RWPE2 (cell line): ENCODE measurements around the gene ADAMTS17.
"Not testable (repeated sequence)": the region's sequence is repeated elsewhere in the genome, so short reads cannot be mapped to it uniquely, and the experiment has no call there.

Source experiments
- ATAC-seq: fragments of 200-7000 bp; cut with Tn5 transposase; 3 replicates; pipeline ENCODE4 v1.9.1; 2021; ENCODE audit warnings: low read depth
- DNase-seq: peaks from one replicate; pipeline ENCODE4 v3.0.0-alpha.2; 2020; ENCODE audit warnings: low spot score
- H3K27ac ChIP-seq: fragments of 450-650 bp; 2 replicates; pipeline ENCODE4 v1.5.1; 2017; ENCODE audit warnings: mild to moderate bottlenecking; ENCODE audit not compliant: poor library complexity, severe bottlenecking
- H3K27me3 ChIP-seq: fragments of 250-450 bp; sonication (Bioruptor Pico); 2 replicates; pipeline ENCODE4 v1.5.1; 2021; ENCODE audit warnings: mild to moderate bottlenecking, moderate library complexity; ENCODE audit not compliant: insufficient read depth, poor library complexity, severe bottlenecking
- H3K36me3 ChIP-seq: fragments of 250-450 bp; sonication (Bioruptor Pico); 2 replicates; pipeline ENCODE4 v1.5.1; 2020; ENCODE audit warnings: low read depth, mild to moderate bottlenecking, moderate library complexity
- H3K4me1 ChIP-seq: fragments of 250-450 bp; sonication (Bioruptor Pico); 2 replicates; pipeline ENCODE4 v1.5.1; 2021; ENCODE audit warnings: mild to moderate bottlenecking, moderate library complexity; ENCODE audit not compliant: insufficient read depth, poor library complexity, severe bottlenecking
- H3K4me3 ChIP-seq: fragments of 250-450 bp; sonication (Bioruptor Pico); 2 replicates; pipeline ENCODE4 v1.5.1; 2021; ENCODE audit warnings: mild to moderate bottlenecking, moderate library complexity; ENCODE audit not compliant: severe bottlenecking
- H3K9me3 ChIP-seq: fragments of 250-450 bp; sonication (Bioruptor Pico); 2 replicates; pipeline ENCODE4 v1.5.1; 2021; ENCODE audit warnings: mild to moderate bottlenecking, moderate library complexity; ENCODE audit not compliant: severe bottlenecking
- CTCF ChIP-seq: fragments of 450-650 bp; IDR thresholded peaks from one replicate; pipeline ENCODE4 v1.5.1; 2017; ENCODE audit warnings: mild to moderate bottlenecking, moderate library complexity; ENCODE audit not compliant: poor library complexity, severe bottlenecking

The ADAMTS17 gene

GRCh38 chr15:99981839-99982658 is 359.7 kb downstream of the ADAMTS17 start:
- Histone ChIP-seq H3K4me1 (peaks cover 11% of the 10 kb centered on the region), H3K27me3 (no peaks in the 10 kb centered on the region), H3K4me3 (no peak overlapping the region), H3K36me3 (no peaks in the 10 kb centered on the region), H3K9me3 (no peaks in the 10 kb centered on the region), H3K27ac (no peak overlapping the region)
- DNase-seq = no peak
- TF ChIP-seq CTCF = no peak
- ATAC-seq = no peak

- Histone ChIP-seq H3K27ac (no peak overlapping the region), H3K4me1 (peaks cover 17% of the 10 kb centered on the region), H3K36me3 (no peaks in the 10 kb centered on the region), H3K9me3 (no peaks in the 10 kb centered on the region), H3K4me3 (no peak overlapping the region), H3K27me3 (no peaks in the 10 kb centered on the region)
- DNase-seq (no peak), ATAC-seq (peak; percentile 79)
- TF ChIP-seq CTCF = peak; percentile 51
These were observed 360.6 kb downstream of the ADAMTS17 start for GRCh38 chr15:99981191-99981647.

GRCh38 chr15:99980752-99981151 is 361.0 kb downstream of the ADAMTS17 start:
- Histone ChIP-seq H3K27ac (no peak overlapping the region), H3K4me1 (peaks cover 17% of the 10 kb centered on the region), H3K9me3 (no peaks in the 10 kb centered on the region), H3K27me3 (no peaks in the 10 kb centered on the region), H3K36me3 (no peaks in the 10 kb centered on the region), H3K4me3 (no peak overlapping the region)
- ATAC-seq (no peak), DNase-seq (no peak)
- TF ChIP-seq CTCF = no peak

GRCh38 chr15:99979886-99980285 is 361.9 kb downstream of the ADAMTS17 start:
- not testable (repeated sequence) for DNase-seq, H3K27me3 ChIP-seq, H3K9me3 ChIP-seq, ATAC-seq, H3K36me3 ChIP-seq, H3K27ac ChIP-seq, H3K4me3 ChIP-seq
- peaks cover 17% of the 10 kb centered on the region for H3K4me1 ChIP-seq

GRCh38 chr15:99979371-99979770 is 362.4 kb downstream of the ADAMTS17 start:
- Histone ChIP-seq H3K27ac (no peak overlapping the region), H3K4me1 (peaks cover 17% of the 10 kb centered on the region), H3K4me3 (no peak overlapping the region), H3K9me3 (no peaks in the 10 kb centered on the region), H3K36me3 (no peaks in the 10 kb centered on the region), H3K27me3 (no peaks in the 10 kb centered on the region)
- ATAC-seq (no peak), DNase-seq (no peak)
- TF ChIP-seq CTCF = no peak
